ENCODE measurements around the gene CD46. TPM values are rescaled to one million over a fixed set of nuclear protein-coding genes. Genes with fewer than 3 reads are reported as not detected.

CD46 gene
- polyA plus RNA-seq, 2 donors, result 79.6 to 154 TPM

GRCh38 chr1:207789792-207790787 is 38.2 kb downstream of the CD46 start:
- Histone ChIP-seq H3K27ac (ENCODE audit: low read depth in 2 of 2, low read length in 1 of 2) (no peak overlapping the region), H3K4me3 (ENCODE audit: low read depth in 1 of 2, low read length in 2 of 2) (no peak overlapping the region)

GRCh38 chr1:207791290-207791689 is 39.4 kb downstream of the CD46 start:
- no peaks in the 10 kb centered on the region for H3K4me1 ChIP-seq (ENCODE audit: control insufficient read depth in 2 of 2, insufficient read depth in 2 of 2, low read length in 1 of 2)
- H3K4me3 ChIP-seq (ENCODE audit: low read depth in 1 of 2, low read length in 2 of 2), result no peak overlapping the region
- peaks cover 0 to 2% of the 10 kb centered on the region in 2 donors for H3K36me3 ChIP-seq (ENCODE audit: control insufficient read depth in 2 of 2, insufficient read depth in 2 of 2, low read length in 1 of 2)
- 90 to 97% methylated on average over 7 of the region's 7 CpGs for WGBS, 2 donors
- H3K27me3 ChIP-seq (ENCODE audit: control insufficient read depth in 1 of 2, insufficient read depth in 2 of 2, low read length in 2 of 2), result no peaks in the 10 kb centered on the region
- H3K27ac ChIP-seq (ENCODE audit: low read depth in 2 of 2, low read length in 1 of 2), result no peak overlapping the region
- H3K9me3 ChIP-seq (ENCODE audit: control insufficient read depth in 2 of 2, insufficient read depth in 1 of 2, low read depth in 1 of 2, low read length in 1 of 2), result no peaks in the 10 kb centered on the region

More at GRCh38 chr1:207789792-207790787, 38.2 kb downstream of the CD46 start:
- Histone ChIP-seq H3K4me1 (ENCODE audit: control insufficient read depth in 2 of 2, insufficient read depth in 2 of 2, low read length in 1 of 2) (no peaks in the 10 kb centered on the region), H3K36me3 (ENCODE audit: control insufficient read depth in 2 of 2, insufficient read depth in 2 of 2, low read length in 1 of 2) (peaks cover 0 to 2% of the 10 kb centered on the region in 2 donors), H3K27me3 (ENCODE audit: control insufficient read depth in 1 of 2, insufficient read depth in 2 of 2, low read length in 2 of 2) (no peaks in the 10 kb centered on the region), H3K9me3 (ENCODE audit: control insufficient read depth in 2 of 2, insufficient read depth in 1 of 2, low read depth in 1 of 2, low read length in 1 of 2) (no peaks in the 10 kb centered on the region)
- whole genome bisulfite sequencing, 2 donors, result 60 to 69% methylated on average over 8 of the region's 8 CpGs

- Histone ChIP-seq H3K27ac (ENCODE audit: low read depth in 2 of 2, low read length in 1 of 2) (no peak overlapping the region), H3K4me3 (ENCODE audit: low read depth in 1 of 2, low read length in 2 of 2) (no peak overlapping the region), H3K36me3 (ENCODE audit: control insufficient read depth in 2 of 2, insufficient read depth in 2 of 2, low read length in 1 of 2) (no peaks in the 10 kb centered on the region), H3K4me1 (ENCODE audit: control insufficient read depth in 2 of 2, insufficient read depth in 2 of 2, low read length in 1 of 2) (no peaks in the 10 kb centered on the region), H3K27me3 (ENCODE audit: control insufficient read depth in 1 of 2, insufficient read depth in 2 of 2, low read length in 2 of 2) (no peaks in the 10 kb centered on the region), H3K9me3 (ENCODE audit: control insufficient read depth in 2 of 2, insufficient read depth in 1 of 2, low read depth in 1 of 2, low read length in 1 of 2) (no peaks in the 10 kb centered on the region)
Measured at GRCh38 chr1:207793327-207793726, 41.5 kb downstream of the CD46 start.

GRCh38 chr1:207794861-207795260 is 43.0 kb downstream of the CD46 start:
- Histone ChIP-seq H3K4me1 (ENCODE audit: control insufficient read depth in 2 of 2, insufficient read depth in 2 of 2, low read length in 1 of 2) (no peaks in the 10 kb centered on the region), H3K27ac (ENCODE audit: low read depth in 2 of 2, low read length in 1 of 2) (no peak overlapping the region), H3K36me3 (ENCODE audit: control insufficient read depth in 2 of 2, insufficient read depth in 2 of 2, low read length in 1 of 2) (no peaks in the 10 kb centered on the region), H3K4me3 (ENCODE audit: low read depth in 1 of 2, low read length in 2 of 2) (no peak overlapping the region), H3K27me3 (ENCODE audit: control insufficient read depth in 1 of 2, insufficient read depth in 2 of 2, low read length in 2 of 2) (no peaks in the 10 kb centered on the region), H3K9me3 (ENCODE audit: control insufficient read depth in 2 of 2, insufficient read depth in 1 of 2, low read depth in 1 of 2, low read length in 1 of 2) (no peaks in the 10 kb centered on the region)
- 71 to 72% methylated on average over 2 of the region's 2 CpGs for WGBS, 2 donors

- Histone ChIP-seq H3K9me3 (ENCODE audit: control insufficient read depth in 2 of 2, insufficient read depth in 1 of 2, low read depth in 1 of 2, low read length in 1 of 2) (no peaks in the 10 kb centered on the region), H3K27me3 (ENCODE audit: control insufficient read depth in 1 of 2, insufficient read depth in 2 of 2, low read length in 2 of 2) (no peaks in the 10 kb centered on the region), H3K36me3 (ENCODE audit: control insufficient read depth in 2 of 2, insufficient read depth in 2 of 2, low read length in 1 of 2) (peaks cover 8% of the 10 kb centered on the region in 2 donors), H3K27ac (ENCODE audit: low read depth in 2 of 2, low read length in 1 of 2) (no peak overlapping the region), H3K4me3 (ENCODE audit: low read depth in 1 of 2, low read length in 2 of 2) (no peak overlapping the region), H3K4me1 (ENCODE audit: control insufficient read depth in 2 of 2, insufficient read depth in 2 of 2, low read length in 1 of 2) (no peaks in the 10 kb centered on the region)
- WGBS, 2 donors, result 46 to 54% methylated on average over 7 of the region's 7 CpGs
Measured at GRCh38 chr1:207797229-207797973, 45.5 kb downstream of the CD46 start.

GRCh38 chr1:207798847-207799246 is 47.0 kb downstream of the CD46 start:
- Histone ChIP-seq H3K4me3 (ENCODE audit: low read depth in 1 of 2, low read length in 2 of 2) (no peak overlapping the region), H3K9me3 (ENCODE audit: control insufficient read depth in 2 of 2, insufficient read depth in 1 of 2, low read depth in 1 of 2, low read length in 1 of 2) (no peaks in the 10 kb centered on the region), H3K27me3 (ENCODE audit: control insufficient read depth in 1 of 2, insufficient read depth in 2 of 2, low read length in 2 of 2) (no peaks in the 10 kb centered on the region), H3K4me1 (ENCODE audit: control insufficient read depth in 2 of 2, insufficient read depth in 2 of 2, low read length in 1 of 2) (no peaks in the 10 kb centered on the region), H3K36me3 (ENCODE audit: control insufficient read depth in 2 of 2, insufficient read depth in 2 of 2, low read length in 1 of 2) (peaks cover 9 to 14% of the 10 kb centered on the region in 2 donors), H3K27ac (ENCODE audit: low read depth in 2 of 2, low read length in 1 of 2) (peak overlapping the region in 1 of 2 donors; percentile 18)
- 68 to 72% methylated on average over 6 of the region's 6 CpGs for WGBS, 2 donors

- no peak overlapping the region for H3K27ac ChIP-seq (ENCODE audit: low read depth in 2 of 2, low read length in 1 of 2)
- no peak overlapping the region for H3K4me3 ChIP-seq (ENCODE audit: low read depth in 1 of 2, low read length in 2 of 2)
- H3K9me3 ChIP-seq (ENCODE audit: control insufficient read depth in 2 of 2, insufficient read depth in 1 of 2, low read depth in 1 of 2, low read length in 1 of 2), result no peaks in the 10 kb centered on the region
- peaks cover 9 to 20% of the 10 kb centered on the region in 2 donors for H3K36me3 ChIP-seq (ENCODE audit: control insufficient read depth in 2 of 2, insufficient read depth in 2 of 2, low read length in 1 of 2)
- H3K4me1 ChIP-seq (ENCODE audit: control insufficient read depth in 2 of 2, insufficient read depth in 2 of 2, low read length in 1 of 2), result peaks cover 0 to 4% of the 10 kb centered on the region in 2 donors
- H3K27me3 ChIP-seq (ENCODE audit: control insufficient read depth in 1 of 2, insufficient read depth in 2 of 2, low read length in 2 of 2), result no peaks in the 10 kb centered on the region
- WGBS, 2 donors, result 84 to 88% methylated on average over 6 of the region's 6 CpGs
Measured at GRCh38 chr1:207799989-207800648, 48.3 kb downstream of the CD46 start.

GRCh38 chr1:207801819-207802218 is 50.0 kb downstream of the CD46 start:
- 84 to 85% methylated on average over 12 of the region's 12 CpGs for WGBS, 2 donors
- H3K36me3 ChIP-seq (ENCODE audit: control insufficient read depth in 2 of 2, insufficient read depth in 2 of 2, low read length in 1 of 2), result peaks cover 9 to 24% of the 10 kb centered on the region in 2 donors
- no peaks in the 10 kb centered on the region for H3K27me3 ChIP-seq (ENCODE audit: control insufficient read depth in 1 of 2, insufficient read depth in 2 of 2, low read length in 2 of 2)
- peaks cover 4 to 14% of the 10 kb centered on the region in 2 donors for H3K4me1 ChIP-seq (ENCODE audit: control insufficient read depth in 2 of 2, insufficient read depth in 2 of 2, low read length in 1 of 2)
- no peak overlapping the region for H3K27ac ChIP-seq (ENCODE audit: low read depth in 2 of 2, low read length in 1 of 2)
- no peak overlapping the region for H3K4me3 ChIP-seq (ENCODE audit: low read depth in 1 of 2, low read length in 2 of 2)
- no peaks in the 10 kb centered on the region for H3K9me3 ChIP-seq (ENCODE audit: control insufficient read depth in 2 of 2, insufficient read depth in 1 of 2, low read depth in 1 of 2, low read length in 1 of 2)

- H3K9me3 ChIP-seq (ENCODE audit: control insufficient read depth in 2 of 2, insufficient read depth in 1 of 2, low read depth in 1 of 2, low read length in 1 of 2), result no peaks in the 10 kb centered on the region
- peak overlapping the region in 1 of 2 donors; percentile 15 for H3K27ac ChIP-seq (ENCODE audit: low read depth in 2 of 2, low read length in 1 of 2)
- no peak overlapping the region for H3K4me3 ChIP-seq (ENCODE audit: low read depth in 1 of 2, low read length in 2 of 2)
- H3K4me1 ChIP-seq (ENCODE audit: control insufficient read depth in 2 of 2, insufficient read depth in 2 of 2, low read length in 1 of 2), result peaks cover 11 to 27% of the 10 kb centered on the region in 2 donors
- peaks cover 9 to 30% of the 10 kb centered on the region in 2 donors for H3K36me3 ChIP-seq (ENCODE audit: control insufficient read depth in 2 of 2, insufficient read depth in 2 of 2, low read length in 1 of 2)
- 80 to 84% methylated on average over 9 of the region's 9 CpGs for WGBS, 2 donors
- H3K27me3 ChIP-seq (ENCODE audit: control insufficient read depth in 1 of 2, insufficient read depth in 2 of 2, low read length in 2 of 2), result no peaks in the 10 kb centered on the region
Measured at GRCh38 chr1:207803678-207804077, 51.8 kb downstream of the CD46 start.
